ENCODE measurements around the gene CMSS1. TPM values are rescaled to one million over a fixed set of nuclear protein-coding genes. Genes with fewer than 3 reads are reported as not detected.
"Not testable (repeated sequence)": the region's sequence is repeated elsewhere in the genome, so short reads cannot be mapped to it uniquely, and the experiment has no call there.

CMSS1 gene
- total and polyA plus RNA-seq, 5 donors from 2014 or later = 20.5 to 34.0 (median 22.0) TPM

DNA sequence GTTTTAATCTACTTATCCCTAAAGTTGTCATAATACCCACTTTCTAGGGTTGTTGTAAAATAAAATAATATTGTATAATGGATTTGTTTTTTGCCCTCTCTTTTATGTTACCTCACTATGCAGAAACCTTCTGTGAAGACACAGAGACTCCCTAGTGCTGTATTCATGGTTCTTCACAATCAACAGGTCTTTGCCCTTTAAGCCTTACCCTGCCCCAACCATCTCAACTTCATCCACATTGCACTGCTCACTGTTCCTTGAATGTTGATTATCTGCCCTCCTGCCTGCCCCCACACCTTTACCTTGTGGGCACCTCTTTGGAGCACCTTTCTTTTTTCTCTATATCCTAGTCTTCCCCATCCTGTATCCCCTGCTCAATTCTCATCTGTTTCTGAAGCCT lies 21.1 kb downstream of the CMSS1 start:
- H3K27ac ChIP-seq (ENCODE audit: insufficient read depth, low read length, poor library complexity, severe bottlenecking) = no peak overlapping the region
- no peaks in the 10 kb centered on the region for H3K27me3 Mint-ChIP-seq
- no peaks in the 10 kb centered on the region for H3K9me3 Mint-ChIP-seq
- H3K4me3 Mint-ChIP-seq = no peak overlapping the region
- no peaks in the 10 kb centered on the region for H3K4me1 ChIP-seq (ENCODE audit: control insufficient read depth, insufficient read depth, low read length, poor library complexity, severe bottlenecking)
- H3K4me1 Mint-ChIP-seq = peaks cover 0 to 12% (median 2%) of the 10 kb centered on the region in 4 donors
- no peaks in the 10 kb centered on the region for H3K27me3 ChIP-seq (ENCODE audit: control insufficient read depth, insufficient read depth, low read length)
- H3K36me3 Mint-ChIP-seq = no peaks in the 10 kb centered on the region
- no peaks in the 10 kb centered on the region for H3K9me3 ChIP-seq (ENCODE audit: control insufficient read depth in 2 of 2, low read length in 2 of 2)
- no peak for ATAC-seq (ENCODE audit: low read depth in 2 of 2)
- no peak overlapping the region for H3K27ac Mint-ChIP-seq
- DNase-seq = no peak
- H3K4me3 ChIP-seq (ENCODE audit: low read depth, low read length) = no peak overlapping the region
- no peaks in the 10 kb centered on the region for H3K36me3 ChIP-seq (ENCODE audit: control insufficient read depth, insufficient read depth, low read length)

DNA sequence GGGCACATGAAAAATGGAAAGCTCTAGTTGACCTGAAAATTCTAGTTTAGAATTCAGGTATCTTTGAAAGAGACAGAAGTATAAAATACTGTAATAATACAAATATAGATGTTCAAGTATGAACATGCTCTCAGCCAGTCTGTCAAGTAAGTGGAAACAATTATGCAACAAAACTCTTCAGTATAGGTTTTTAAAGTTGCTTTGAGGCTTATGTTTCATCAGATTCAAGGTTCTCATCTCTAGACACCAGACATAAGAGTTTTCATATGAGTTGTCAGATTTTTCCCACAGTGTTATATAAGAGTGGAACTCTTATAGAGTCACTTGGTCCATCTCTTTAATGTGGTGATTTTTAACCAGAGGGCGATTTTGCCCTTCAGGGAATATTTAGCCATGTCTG lies 22.0 kb downstream of the CMSS1 start:
- Mint-ChIP-seq H3K27ac (no peak overlapping the region), H3K9me3 (no peaks in the 10 kb centered on the region), H3K4me1 (peaks cover 0 to 12% (median 2%) of the 10 kb centered on the region in 4 donors), H3K4me3 (no peak overlapping the region), H3K36me3 (no peaks in the 10 kb centered on the region), H3K27me3 (no peaks in the 10 kb centered on the region)
- no peaks in the 10 kb centered on the region for H3K27me3 ChIP-seq (ENCODE audit: control insufficient read depth, insufficient read depth, low read length)
- ATAC-seq (ENCODE audit: low read depth in 2 of 2) (no peak), DNase-seq (no peak)
- no peaks in the 10 kb centered on the region for H3K36me3 ChIP-seq (ENCODE audit: control insufficient read depth, insufficient read depth, low read length)
- H3K27ac ChIP-seq (ENCODE audit: insufficient read depth, low read length, poor library complexity, severe bottlenecking) = no peak overlapping the region
- H3K4me1 ChIP-seq (ENCODE audit: control insufficient read depth, insufficient read depth, low read length, poor library complexity, severe bottlenecking) = no peaks in the 10 kb centered on the region
- no peak overlapping the region for H3K4me3 ChIP-seq (ENCODE audit: low read depth, low read length)
- H3K9me3 ChIP-seq (ENCODE audit: control insufficient read depth in 2 of 2, low read length in 2 of 2) = no peaks in the 10 kb centered on the region

DNA sequence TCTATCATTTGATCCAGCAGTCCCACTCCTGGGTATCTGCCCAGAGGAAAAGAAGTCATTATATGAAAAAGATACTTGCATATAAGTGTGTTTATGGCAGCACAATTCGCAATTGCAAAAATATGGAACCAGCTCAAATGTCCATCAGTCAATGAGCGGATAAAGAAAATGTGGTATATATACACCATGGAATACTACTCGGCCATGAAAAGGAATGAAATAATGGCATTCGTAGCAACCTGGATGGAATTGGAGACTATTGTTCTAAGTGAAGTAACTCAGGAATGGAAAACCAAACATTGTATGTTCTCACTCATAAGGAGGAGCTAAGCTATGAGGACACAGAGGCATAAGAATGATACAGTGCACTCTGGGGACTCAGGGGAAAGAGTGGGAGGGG lies 24.3 kb downstream of the CMSS1 start:
- H3K4me1 ChIP-seq (ENCODE audit: control insufficient read depth, insufficient read depth, low read length, poor library complexity, severe bottlenecking); H3K36me3 ChIP-seq (ENCODE audit: control insufficient read depth, insufficient read depth, low read length); H3K9me3 ChIP-seq (ENCODE audit: control insufficient read depth in 2 of 2, low read length in 2 of 2); H3K27ac Mint-ChIP-seq; DNase-seq; H3K27me3 ChIP-seq (ENCODE audit: control insufficient read depth, insufficient read depth, low read length); H3K9me3 Mint-ChIP-seq; ATAC-seq (ENCODE audit: low read depth in 2 of 2); H3K27ac ChIP-seq (ENCODE audit: insufficient read depth, low read length, poor library complexity, severe bottlenecking); H3K36me3 Mint-ChIP-seq; H3K4me3 Mint-ChIP-seq; H3K27me3 Mint-ChIP-seq; H3K4me3 ChIP-seq (ENCODE audit: low read depth, low read length): not testable (repeated sequence)
- peaks cover 0 to 18% (median 6%) of the 10 kb centered on the region in 4 donors for H3K4me1 Mint-ChIP-seq

DNA sequence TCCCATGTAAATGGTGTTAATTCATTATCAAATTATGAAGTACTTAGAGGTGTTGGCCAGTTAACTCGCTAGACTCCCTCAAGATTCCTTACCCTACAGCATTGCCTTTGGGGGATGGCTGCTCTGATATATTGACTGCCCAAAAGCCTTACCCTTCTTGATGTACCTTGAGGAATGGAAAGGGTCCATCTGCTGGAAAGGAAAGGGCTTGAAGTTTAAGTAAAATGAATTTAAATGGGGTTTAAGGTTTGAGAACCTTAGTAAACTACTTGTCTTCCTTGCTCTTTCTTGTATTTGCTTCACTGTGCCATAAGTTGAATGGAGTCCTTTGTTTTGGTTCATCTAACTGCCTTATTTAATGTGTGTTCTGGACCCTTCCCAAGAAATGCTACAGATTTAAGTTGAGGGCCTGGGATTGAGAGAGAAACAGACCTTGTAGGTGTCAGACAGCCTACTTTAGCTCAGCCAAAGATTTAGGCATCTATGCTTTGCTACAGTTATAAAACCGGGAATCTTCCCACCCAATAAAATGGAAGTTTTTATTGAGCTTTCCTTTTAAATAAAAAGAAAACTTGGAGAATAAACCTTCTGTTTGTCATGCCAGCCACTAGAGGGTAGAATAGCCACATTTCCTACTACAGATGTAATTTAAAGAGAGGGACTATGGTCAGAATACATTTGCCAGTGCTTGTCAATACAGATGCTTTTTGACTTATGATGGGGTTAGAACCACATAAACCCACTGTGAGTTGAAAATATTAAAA lies 25.3 kb downstream of the CMSS1 start:
- H3K4me1 ChIP-seq (ENCODE audit: control insufficient read depth, insufficient read depth, low read length, poor library complexity, severe bottlenecking) = no peaks in the 10 kb centered on the region
- H3K36me3 ChIP-seq (ENCODE audit: control insufficient read depth, insufficient read depth, low read length) = no peaks in the 10 kb centered on the region
- H3K27ac ChIP-seq (ENCODE audit: insufficient read depth, low read length, poor library complexity, severe bottlenecking) = no peak overlapping the region
- Mint-ChIP-seq H3K27me3 (no peaks in the 10 kb centered on the region), H3K4me1 (peaks cover 3 to 19% (median 7%) of the 10 kb centered on the region in 4 donors), H3K36me3 (no peaks in the 10 kb centered on the region), H3K9me3 (no peaks in the 10 kb centered on the region), H3K27ac (no peak overlapping the region), H3K4me3 (no peak overlapping the region)
- no peak for ATAC-seq (ENCODE audit: low read depth in 2 of 2)
- H3K9me3 ChIP-seq (ENCODE audit: control insufficient read depth in 2 of 2, low read length in 2 of 2) = no peaks in the 10 kb centered on the region
- H3K27me3 ChIP-seq (ENCODE audit: control insufficient read depth, insufficient read depth, low read length) = no peaks in the 10 kb centered on the region
- no peak overlapping the region for H3K4me3 ChIP-seq (ENCODE audit: low read depth, low read length)
- DNase-seq = peak in 1 of 3 donors; percentile 42

DNA sequence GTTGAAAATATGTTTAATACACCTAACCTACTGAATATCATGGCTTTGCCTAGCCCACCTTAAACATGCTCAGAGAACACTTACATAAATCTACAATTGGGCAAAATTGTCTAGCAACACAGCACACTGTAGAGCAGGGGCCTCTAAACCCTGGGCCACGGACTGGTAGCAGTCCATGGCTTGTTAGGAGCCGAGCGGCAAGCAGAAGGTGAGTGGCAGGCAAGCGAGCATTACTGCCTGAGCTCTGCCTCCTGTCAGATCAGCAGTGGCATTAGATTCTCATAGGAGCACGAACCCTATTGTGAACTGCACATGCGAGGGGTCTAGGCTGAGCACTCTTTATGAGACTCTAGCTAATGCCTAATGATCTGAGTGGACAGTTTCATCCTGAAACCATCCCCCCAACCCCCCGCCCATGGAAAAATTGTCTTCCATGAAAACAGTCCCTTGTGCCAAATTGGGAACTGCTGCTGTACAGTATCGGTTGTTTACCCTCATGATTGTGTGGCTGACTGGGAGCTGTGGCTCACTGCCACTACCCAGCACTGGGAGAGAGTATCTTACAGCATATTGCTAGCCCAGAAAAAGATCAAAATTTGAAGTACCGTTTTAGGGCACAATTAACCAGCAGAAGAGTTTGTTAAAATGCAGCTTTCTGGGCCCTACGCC lies 26.1 kb downstream of the CMSS1 start:
- Histone ChIP-seq H3K27me3 (ENCODE audit: control insufficient read depth, insufficient read depth, low read length) (no peaks in the 10 kb centered on the region), H3K36me3 (ENCODE audit: control insufficient read depth, insufficient read depth, low read length) (no peaks in the 10 kb centered on the region), H3K4me3 (ENCODE audit: low read depth, low read length) (no peak overlapping the region), H3K4me1 (ENCODE audit: control insufficient read depth, insufficient read depth, low read length, poor library complexity, severe bottlenecking) (no peaks in the 10 kb centered on the region), H3K9me3 (ENCODE audit: control insufficient read depth in 2 of 2, low read length in 2 of 2) (no peaks in the 10 kb centered on the region), H3K27ac (ENCODE audit: insufficient read depth, low read length, poor library complexity, severe bottlenecking) (no peak overlapping the region)
- Mint-ChIP-seq H3K4me3 (no peak overlapping the region), H3K9me3 (peaks cover 0 to 1% (median 0%) of the 10 kb centered on the region in 7 donors), H3K27ac (peak overlapping the region in 1 of 3 donors; percentile 45), H3K4me1 (peaks cover 3 to 25% (median 10%) of the 10 kb centered on the region in 4 donors), H3K36me3 (no peaks in the 10 kb centered on the region), H3K27me3 (no peaks in the 10 kb centered on the region)
- DNase-seq = no peak
- no peak for ATAC-seq (ENCODE audit: low read depth in 2 of 2)

DNA sequence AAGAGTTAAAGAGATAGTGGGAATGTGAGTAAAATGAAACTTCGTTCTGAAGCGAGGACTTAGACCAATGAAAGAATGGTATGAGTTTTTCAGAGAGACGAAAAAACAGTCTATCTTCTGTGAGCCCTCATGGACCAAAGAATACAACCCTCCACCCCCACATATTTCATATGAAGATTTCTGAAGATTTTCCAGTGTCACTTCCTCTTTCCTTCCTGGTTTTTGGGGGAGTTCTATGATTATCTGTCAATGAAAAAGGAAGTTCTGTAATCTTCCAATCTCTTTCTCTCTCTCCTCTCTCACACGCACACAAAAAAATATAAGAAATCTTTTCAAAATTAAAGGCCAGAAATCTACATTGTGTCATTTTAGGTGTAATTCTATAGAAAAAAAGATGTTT lies 27.7 kb downstream of the CMSS1 start:
- no peak overlapping the region for H3K4me3 ChIP-seq (ENCODE audit: low read depth, low read length)
- no peaks in the 10 kb centered on the region for H3K9me3 ChIP-seq (ENCODE audit: control insufficient read depth in 2 of 2, low read length in 2 of 2)
- H3K4me1 ChIP-seq (ENCODE audit: control insufficient read depth, insufficient read depth, low read length, poor library complexity, severe bottlenecking) = no peaks in the 10 kb centered on the region
- H3K9me3 Mint-ChIP-seq = peaks cover 0 to 1% (median 0%) of the 10 kb centered on the region in 7 donors
- no peaks in the 10 kb centered on the region for H3K27me3 Mint-ChIP-seq
- no peaks in the 10 kb centered on the region for H3K27me3 ChIP-seq (ENCODE audit: control insufficient read depth, insufficient read depth, low read length)
- H3K36me3 Mint-ChIP-seq = no peaks in the 10 kb centered on the region
- peak overlapping the region in 1 of 3 donors; percentile 18 for H3K27ac Mint-ChIP-seq
- no peak overlapping the region for H3K4me3 Mint-ChIP-seq
- H3K4me1 Mint-ChIP-seq = peaks cover 3 to 23% (median 10%) of the 10 kb centered on the region in 4 donors
- DNase-seq (no peak), ATAC-seq (ENCODE audit: low read depth in 2 of 2) (no peak)
- no peak overlapping the region for H3K27ac ChIP-seq (ENCODE audit: insufficient read depth, low read length, poor library complexity, severe bottlenecking)
- H3K36me3 ChIP-seq (ENCODE audit: control insufficient read depth, insufficient read depth, low read length) = no peaks in the 10 kb centered on the region

DNA sequence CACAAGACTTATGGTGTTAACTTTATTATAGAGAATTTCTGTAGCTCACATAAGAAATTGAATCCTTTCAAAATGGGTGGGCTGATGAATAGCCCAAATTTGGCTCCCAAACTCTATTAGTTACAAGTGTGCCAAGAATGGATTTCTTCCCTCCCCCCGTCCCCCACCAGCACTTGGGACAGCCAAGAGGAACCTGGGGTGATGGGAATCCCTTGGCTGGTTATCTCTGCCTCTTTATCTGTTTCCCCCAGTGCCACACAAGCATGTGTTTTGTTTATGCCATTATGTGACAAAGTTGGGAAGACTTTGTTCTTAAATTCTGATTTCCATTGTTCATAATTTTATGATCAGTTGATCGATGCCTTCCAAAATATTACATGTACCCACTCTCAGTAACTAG lies 28.3 kb downstream of the CMSS1 start:
- Mint-ChIP-seq H3K4me1 (peaks cover 3 to 19% (median 10%) of the 10 kb centered on the region in 4 donors), H3K4me3 (no peak overlapping the region), H3K27ac (no peak overlapping the region), H3K36me3 (no peaks in the 10 kb centered on the region), H3K9me3 (peaks cover 0 to 1% (median 0%) of the 10 kb centered on the region in 7 donors), H3K27me3 (no peaks in the 10 kb centered on the region)
- DNase-seq (no peak), ATAC-seq (ENCODE audit: low read depth in 2 of 2) (no peak)
- Histone ChIP-seq H3K27me3 (ENCODE audit: control insufficient read depth, insufficient read depth, low read length) (no peaks in the 10 kb centered on the region), H3K36me3 (ENCODE audit: control insufficient read depth, insufficient read depth, low read length) (no peaks in the 10 kb centered on the region), H3K9me3 (ENCODE audit: control insufficient read depth in 2 of 2, low read length in 2 of 2) (no peaks in the 10 kb centered on the region), H3K27ac (ENCODE audit: insufficient read depth, low read length, poor library complexity, severe bottlenecking) (no peak overlapping the region), H3K4me3 (ENCODE audit: low read depth, low read length) (no peak overlapping the region), H3K4me1 (ENCODE audit: control insufficient read depth, insufficient read depth, low read length, poor library complexity, severe bottlenecking) (no peaks in the 10 kb centered on the region)

All from CD4-positive, CD25-positive, alpha-beta regulatory T cell (primary cell).